Measurements from ENCODE around the gene PI4K2B. TPM values are rescaled to one million over a fixed set of nuclear protein-coding genes. Genes with fewer than 3 reads are reported as not detected.

The PI4K2B gene
- total and polyA plus RNA-seq, 2 donors from 2014 or later = 7.1 to 11.8 TPM

DNA sequence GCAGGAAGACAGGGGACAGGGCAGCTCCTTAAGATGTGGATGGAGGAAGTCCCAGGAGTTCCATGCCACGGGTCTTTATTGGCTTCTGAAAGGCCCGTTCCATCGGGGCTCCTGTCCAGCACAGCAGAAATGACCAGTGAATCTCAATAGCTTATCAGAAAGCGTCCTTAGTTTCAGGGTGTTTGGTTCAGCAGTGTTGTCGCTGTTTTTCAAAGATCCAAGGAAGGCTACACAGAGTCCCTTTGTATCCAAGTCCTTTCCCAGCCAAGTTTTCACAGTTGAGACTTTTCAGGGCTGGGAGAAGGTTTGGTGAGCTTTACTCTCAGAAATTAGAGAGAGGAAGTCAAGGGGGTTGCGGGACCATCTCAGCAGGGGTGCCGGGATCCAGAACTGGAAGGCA, 73.8 kb downstream of the PI4K2B start:
- Histone ChIP-seq H3K27ac (ENCODE audit: low read depth in 2 of 2, low read length in 2 of 2) (no peak overlapping the region), H3K36me3 (ENCODE audit: control insufficient read depth in 2 of 3, insufficient read depth in 3 of 3, low read length in 3 of 3) (no peaks in the 10 kb centered on the region), H3K9ac (ENCODE audit: low read length in 3 of 3) (no peak overlapping the region), H3K9me3 (ENCODE audit: control insufficient read depth in 2 of 3, insufficient read depth in 1 of 3, low read length in 3 of 3) (no peaks in the 10 kb centered on the region), H3K4me3 (ENCODE audit: low read length in 3 of 3) (no peak overlapping the region), H3K27me3 (ENCODE audit: control insufficient read depth, insufficient read depth, low read length) (no peaks in the 10 kb centered on the region), H3K4me1 (ENCODE audit: control insufficient read depth in 2 of 3, insufficient read depth in 2 of 3, low read depth in 1 of 3, low read length in 3 of 3) (no peaks in the 10 kb centered on the region)
- intact Hi-C loops (cut with DNase I) = no loop called here
- FAIRE-seq (no peak), DNase-seq (no peak)
- no peak for TF ChIP-seq CTCF (IDR thresholded peaks at IDR 0.05; ENCODE audit: borderline replicate concordance, extremely low read depth, insufficient read depth)

- no peak for DNase-seq
- Histone ChIP-seq H3K9ac (ENCODE audit: low read length in 3 of 3) (no peak overlapping the region), H3K4me1 (ENCODE audit: control insufficient read depth in 2 of 3, insufficient read depth in 2 of 3, low read depth in 1 of 3, low read length in 3 of 3) (no peaks in the 10 kb centered on the region), H3K4me3 (ENCODE audit: low read length in 3 of 3) (no peak overlapping the region), H3K36me3 (ENCODE audit: control insufficient read depth in 2 of 3, insufficient read depth in 3 of 3, low read length in 3 of 3) (no peaks in the 10 kb centered on the region), H3K27ac (ENCODE audit: low read depth in 2 of 2, low read length in 2 of 2) (no peak overlapping the region), H3K27me3 (ENCODE audit: control insufficient read depth, insufficient read depth, low read length) (no peaks in the 10 kb centered on the region), H3K9me3 (ENCODE audit: control insufficient read depth in 2 of 3, insufficient read depth in 1 of 3, low read length in 3 of 3) (no peaks in the 10 kb centered on the region)
- intact Hi-C loops (cut with DNase I) = no loop called here
- no peak for FAIRE-seq
- TF ChIP-seq CTCF (IDR thresholded peaks at IDR 0.05; ENCODE audit: borderline replicate concordance, extremely low read depth, insufficient read depth) = no peak
These were observed 74.5 kb downstream of the PI4K2B start for GRCh38 chr4:25308306-25308705.

DNA sequence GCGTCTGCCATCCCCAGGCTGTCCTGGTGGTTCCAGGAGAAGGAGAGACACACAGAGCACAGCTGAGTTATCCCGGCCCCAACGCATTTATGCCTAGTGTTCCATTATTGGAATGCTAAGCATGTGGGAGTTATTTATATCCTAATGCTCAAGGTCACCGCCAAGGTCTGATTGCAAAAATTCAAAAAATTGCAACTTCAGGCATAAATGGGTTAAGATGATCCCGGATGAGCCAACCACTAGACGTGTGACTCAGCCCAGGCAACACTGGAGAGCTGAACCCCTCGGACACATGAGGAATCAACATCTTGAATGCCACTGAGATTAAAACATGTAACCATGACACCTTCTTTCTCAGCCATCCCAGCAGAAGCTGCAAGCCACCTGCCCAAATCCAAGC, 74.9 kb downstream of the PI4K2B start:
- Histone ChIP-seq H3K27ac (ENCODE audit: low read depth in 2 of 2, low read length in 2 of 2) (no peak overlapping the region), H3K27me3 (ENCODE audit: control insufficient read depth, insufficient read depth, low read length) (no peaks in the 10 kb centered on the region), H3K9ac (ENCODE audit: low read length in 3 of 3) (no peak overlapping the region), H3K4me3 (ENCODE audit: low read length in 3 of 3) (no peak overlapping the region), H3K36me3 (ENCODE audit: control insufficient read depth in 2 of 3, insufficient read depth in 3 of 3, low read length in 3 of 3) (no peaks in the 10 kb centered on the region), H3K4me1 (ENCODE audit: control insufficient read depth in 2 of 3, insufficient read depth in 2 of 3, low read depth in 1 of 3, low read length in 3 of 3) (no peaks in the 10 kb centered on the region), H3K9me3 (ENCODE audit: control insufficient read depth in 2 of 3, insufficient read depth in 1 of 3, low read length in 3 of 3) (no peaks in the 10 kb centered on the region)
- intact Hi-C loops (cut with DNase I) = no loop called here
- DNase-seq = no peak
- no peak for FAIRE-seq
- TF ChIP-seq CTCF (IDR thresholded peaks at IDR 0.05; ENCODE audit: borderline replicate concordance, extremely low read depth, insufficient read depth) = no peak

GRCh38 chr4:25310066-25310802, 76.4 kb downstream of the PI4K2B start:
- no peaks in the 10 kb centered on the region for H3K9me3 ChIP-seq (ENCODE audit: control insufficient read depth in 2 of 3, insufficient read depth in 1 of 3, low read length in 3 of 3)
- H3K9ac ChIP-seq (ENCODE audit: low read length in 3 of 3) = no peak overlapping the region
- no peaks in the 10 kb centered on the region for H3K27me3 ChIP-seq (ENCODE audit: control insufficient read depth, insufficient read depth, low read length)
- FAIRE-seq = no peak
- no peak for DNase-seq
- H3K4me3 ChIP-seq (ENCODE audit: low read length in 3 of 3) = no peak overlapping the region
- TF ChIP-seq CTCF (IDR thresholded peaks at IDR 0.05; ENCODE audit: borderline replicate concordance, extremely low read depth, insufficient read depth) = no peak
- H3K36me3 ChIP-seq (ENCODE audit: control insufficient read depth in 2 of 3, insufficient read depth in 3 of 3, low read length in 3 of 3) = no peaks in the 10 kb centered on the region
- intact Hi-C loops (cut with DNase I) = no loop called here
- H3K4me1 ChIP-seq (ENCODE audit: control insufficient read depth in 2 of 3, insufficient read depth in 2 of 3, low read depth in 1 of 3, low read length in 3 of 3) = no peaks in the 10 kb centered on the region
- H3K27ac ChIP-seq (ENCODE audit: low read depth in 2 of 2, low read length in 2 of 2) = no peak overlapping the region

Data from kidney (tissue), 14 donors.